Measurements from ENCODE around the gene TSPAN33.

The TSPAN33 gene

GRCh38 chr7:129144095-129144833, at the start of gene TSPAN33:
Gene TSPAN33, plus strand, starts transcription at chr7:129144707. Its CDS starts 274 bp downstream, at chr7:129144981.
- TF ChIP-seq GATA3 (IDR thresholded peaks at IDR 0.05; ENCODE audit: low read depth, low read length) (no peak), GATA2 (IDR thresholded peaks at IDR 0.05; ENCODE audit: low read depth, low read length) (no peak)

DNA sequence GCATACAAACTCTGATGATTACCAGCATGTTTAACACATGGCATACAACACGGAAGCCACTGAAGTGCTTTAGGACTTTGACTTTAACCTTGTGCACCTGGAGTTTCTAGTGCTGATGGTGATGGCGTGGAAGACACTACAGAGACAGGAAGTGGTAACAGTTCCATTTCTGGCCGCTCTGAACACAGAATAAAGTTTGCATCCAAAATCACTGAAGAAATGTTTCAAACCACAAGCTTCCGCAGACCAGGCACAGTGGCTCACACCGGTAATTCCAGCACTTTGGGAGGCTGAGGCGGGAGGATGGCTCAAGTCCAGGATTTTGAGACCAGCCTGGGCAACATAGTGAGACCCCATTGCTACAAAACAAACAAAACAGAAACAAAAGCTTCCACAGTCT, 49.2 kb upstream of the TSPAN33 start:
- TF ChIP-seq GATA3 (IDR thresholded peaks at IDR 0.05; ENCODE audit: low read depth, low read length) (no peak), GATA2 (IDR thresholded peaks at IDR 0.05; ENCODE audit: low read depth, low read length) (no peak)

DNA sequence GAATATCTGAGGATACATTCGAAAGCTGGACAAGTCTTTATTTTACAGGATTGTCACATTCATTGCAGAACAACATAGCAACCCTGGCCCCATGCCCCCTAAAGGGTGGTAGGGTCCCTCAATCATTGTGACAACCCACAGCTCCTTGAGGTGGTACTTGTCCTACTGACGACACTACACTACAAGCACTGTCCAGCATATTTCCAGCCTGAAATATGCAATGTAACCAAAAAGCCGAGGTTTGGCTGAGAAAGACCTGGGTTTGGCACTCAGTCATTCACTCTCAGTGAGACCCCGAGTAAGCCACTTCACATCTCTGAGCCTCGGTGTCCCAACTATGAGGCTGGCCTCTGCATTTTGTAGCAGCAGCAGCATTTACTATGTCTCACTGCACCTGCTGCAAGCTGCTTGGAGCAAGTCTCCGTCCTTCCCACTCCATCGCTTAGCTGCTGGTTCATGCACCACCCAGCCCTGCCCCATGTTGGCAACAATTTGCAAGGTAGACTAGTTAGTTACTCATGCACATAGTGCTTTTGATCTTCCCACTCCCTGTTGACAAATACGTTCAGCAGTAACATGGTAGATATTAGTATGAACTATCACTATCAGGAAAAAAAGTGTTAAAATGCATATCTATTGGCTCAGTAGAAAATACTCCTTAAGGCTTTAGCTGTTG, 46.0 kb upstream of the TSPAN33 start:
- TF ChIP-seq GATA2 (IDR thresholded peaks at IDR 0.05; ENCODE audit: low read depth, low read length) (no peak), GATA3 (IDR thresholded peaks at IDR 0.05; ENCODE audit: low read depth, low read length) (no peak)

- TF ChIP-seq GATA3 (IDR thresholded peaks at IDR 0.05; ENCODE audit: low read depth, low read length), result no peak
- TF ChIP-seq GATA2 (IDR thresholded peaks at IDR 0.05; ENCODE audit: low read depth, low read length), result no peak
Measured at GRCh38 chr7:129100827-129101166, 43.7 kb upstream of the TSPAN33 start.

- TF ChIP-seq GATA2 (IDR thresholded peaks at IDR 0.05; ENCODE audit: low read depth, low read length) (no peak), GATA3 (IDR thresholded peaks at IDR 0.05; ENCODE audit: low read depth, low read length) (no peak)
Measured at GRCh38 chr7:129101746-129102145, 42.8 kb upstream of the TSPAN33 start.

GRCh38 chr7:129103561-129104324, 40.8 kb upstream of the TSPAN33 start:
- TF ChIP-seq GATA2 (IDR thresholded peaks at IDR 0.05; ENCODE audit: low read depth, low read length) (no peak), GATA3 (IDR thresholded peaks at IDR 0.05; ENCODE audit: low read depth, low read length) (no peak)

DNA sequence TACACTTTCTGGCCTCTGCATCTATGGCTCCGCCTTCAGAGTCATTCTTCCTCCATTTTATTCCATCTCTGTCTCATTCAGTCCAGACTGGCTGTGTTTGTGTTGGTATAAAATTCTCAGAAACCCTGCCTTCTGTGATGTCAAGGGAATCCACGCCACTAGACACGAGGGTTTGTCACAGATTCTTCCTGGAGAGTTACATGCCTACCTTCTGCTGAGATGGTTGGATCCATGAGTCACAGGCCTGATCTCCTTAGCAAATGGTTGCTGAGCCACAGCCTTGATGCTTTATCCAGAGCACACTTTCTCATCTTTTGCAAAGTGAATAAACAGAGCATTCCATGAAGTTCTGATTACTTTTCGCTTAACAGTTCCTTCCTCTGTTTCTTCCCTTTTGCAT, 35.9 kb upstream of the TSPAN33 start:
- TF ChIP-seq GATA2 (IDR thresholded peaks at IDR 0.05; ENCODE audit: low read depth, low read length), result no peak
- TF ChIP-seq GATA3 (IDR thresholded peaks at IDR 0.05; ENCODE audit: low read depth, low read length), result no peak

GRCh38 chr7:129110258-129110981, 34.1 kb upstream of the TSPAN33 start:
- no peak for TF ChIP-seq GATA3 (IDR thresholded peaks at IDR 0.05; ENCODE audit: low read depth, low read length)
- no peak for TF ChIP-seq GATA2 (IDR thresholded peaks at IDR 0.05; ENCODE audit: low read depth, low read length)

DNA sequence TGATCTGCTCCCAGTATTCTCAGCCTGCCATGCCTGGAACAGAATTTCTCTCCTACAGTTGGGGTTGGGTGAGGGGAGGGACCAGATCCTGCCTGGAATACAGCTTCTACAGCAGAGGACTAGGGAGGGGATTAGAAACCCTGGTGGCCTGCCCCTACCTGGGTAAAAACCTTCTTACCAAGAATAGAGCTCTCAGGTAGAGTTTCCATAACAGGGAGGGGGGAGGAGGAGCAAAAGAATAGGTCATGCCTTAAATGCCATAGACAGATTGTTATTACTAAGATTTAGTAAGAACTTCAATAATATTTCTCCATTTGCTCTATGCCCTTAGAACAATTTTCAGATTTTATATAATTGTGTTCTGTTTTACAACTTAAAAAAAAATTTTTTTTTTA, 33.5 kb upstream of the TSPAN33 start:
- TF ChIP-seq GATA2 (IDR thresholded peaks at IDR 0.05; ENCODE audit: low read depth, low read length), result no peak
- TF ChIP-seq GATA3 (IDR thresholded peaks at IDR 0.05; ENCODE audit: low read depth, low read length), result no peak

DNA sequence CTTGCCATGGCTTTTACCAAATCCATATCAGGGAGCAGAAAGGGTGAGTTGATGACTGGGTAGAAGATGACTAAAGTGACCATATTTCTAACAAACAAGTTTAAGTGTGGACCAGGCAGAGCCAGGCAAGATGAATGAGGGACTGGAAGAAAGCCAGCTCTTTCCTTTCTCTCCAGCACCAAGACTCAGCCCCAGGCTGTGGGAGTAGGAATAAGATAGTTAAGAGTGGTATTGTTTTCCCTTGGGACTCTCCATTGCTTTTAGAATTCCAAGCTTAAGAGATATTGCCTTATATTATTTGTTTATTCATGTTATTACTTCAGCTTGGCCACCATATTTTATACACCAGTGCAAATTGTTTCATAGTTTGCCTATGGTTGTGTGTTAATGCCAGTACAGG, 28.8 kb upstream of the TSPAN33 start:
- no peak for TF ChIP-seq GATA2 (IDR thresholded peaks at IDR 0.05; ENCODE audit: low read depth, low read length)
- no peak for TF ChIP-seq GATA3 (IDR thresholded peaks at IDR 0.05; ENCODE audit: low read depth, low read length)

- no peak for TF ChIP-seq GATA3 (IDR thresholded peaks at IDR 0.05; ENCODE audit: low read depth, low read length)
- TF ChIP-seq GATA2 (IDR thresholded peaks at IDR 0.05; ENCODE audit: low read depth, low read length), result no peak
Measured at GRCh38 chr7:129118182-129118581, 26.3 kb upstream of the TSPAN33 start.

DNA sequence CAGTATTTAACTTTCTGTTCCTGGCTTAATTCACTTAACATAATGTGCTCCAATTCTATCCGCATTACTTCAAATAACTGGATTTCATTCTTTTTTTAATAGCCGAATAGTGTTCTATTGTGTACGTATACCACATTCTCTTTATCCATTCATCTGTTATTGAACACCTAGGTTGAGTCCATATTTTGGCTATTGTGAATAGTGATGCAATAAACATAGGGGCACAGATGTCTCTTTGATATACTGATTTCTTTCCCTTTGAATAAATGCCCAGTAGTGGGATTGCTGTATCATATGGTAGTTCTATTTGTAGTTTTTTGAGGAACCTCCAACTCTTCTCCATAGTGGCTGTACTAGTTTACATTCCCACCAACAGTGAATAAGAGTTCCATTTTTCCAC, 25.5 kb upstream of the TSPAN33 start:
- no peak for TF ChIP-seq GATA2 (IDR thresholded peaks at IDR 0.05; ENCODE audit: low read depth, low read length)
- TF ChIP-seq GATA3 (IDR thresholded peaks at IDR 0.05; ENCODE audit: low read depth, low read length), result no peak

DNA sequence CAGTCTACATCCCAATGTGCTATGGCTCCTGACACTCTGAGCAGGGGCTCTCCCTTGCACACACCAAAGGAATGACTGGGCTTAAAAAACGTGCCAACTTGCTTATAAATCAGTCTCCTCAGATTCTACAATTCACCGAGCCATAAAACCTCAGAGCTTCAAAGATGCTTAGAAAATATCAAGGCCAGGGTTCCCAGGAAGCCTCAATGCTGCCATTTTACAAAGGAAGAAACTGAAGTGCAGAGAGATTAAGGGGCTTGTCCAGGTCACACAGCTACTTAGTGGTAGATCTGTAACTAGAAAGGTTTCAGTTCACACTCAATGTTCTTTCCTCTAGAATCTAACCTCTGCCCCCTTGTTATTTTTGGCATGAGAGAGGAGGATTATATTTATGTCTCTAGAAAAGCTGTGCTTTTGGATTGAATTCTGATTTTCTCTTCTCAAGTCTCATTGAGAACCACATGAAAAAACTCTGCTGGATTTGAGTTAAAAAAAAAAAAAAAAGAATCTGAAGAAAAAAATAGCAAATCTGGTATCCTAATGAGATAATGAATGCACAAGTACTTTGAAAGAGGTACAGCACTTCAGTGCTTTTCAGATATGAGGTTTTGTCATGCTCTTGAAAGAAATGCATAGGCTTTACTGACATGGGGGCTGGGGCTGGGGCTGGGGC, 22.3 kb upstream of the TSPAN33 start:
- TF ChIP-seq GATA3 (IDR thresholded peaks at IDR 0.05; ENCODE audit: low read depth, low read length) (no peak), GATA2 (IDR thresholded peaks at IDR 0.05; ENCODE audit: low read depth, low read length) (no peak)

Data from SH-SY5Y (cell line).